Fibroblast of pulmonary artery (primary cell): Measurements from ENCODE around the gene DDT.
"Not testable (repeated sequence)": the region's sequence is repeated elsewhere in the genome, so short reads cannot be mapped to it uniquely, and the experiment has no call there.

ENCODE experiments used
- DNase-seq: peaks from one replicate; pipeline ENCODE4 v3.0.0-alpha.2; 2010; ENCODE audit warnings: low read depth
- H3K4me3 ChIP-seq: replicated peaks from 2 replicates; pipeline ENCODE4 v1.5.1; 2011; ENCODE audit warnings: low read depth, mild to moderate bottlenecking, control low read depth, low read length, moderate library complexity
- CTCF ChIP-seq: IDR thresholded peaks from 2 replicates; pipeline ENCODE4 v1.5.1; 2011; ENCODE audit warnings: mild to moderate bottlenecking, control low read depth, low read length, inconsistent platforms; ENCODE audit errors: missing control alignments

The DDT gene

GRCh38 chr22:23974345-23974744 lies at the start of gene DDT:
Gene DDT (minus strand): TSS chr22:23974441. CDS start chr22:23974414, 27 bp downstream.
- H3K4me3 ChIP-seq, DNase-seq: not testable (repeated sequence)

- H3K4me3 ChIP-seq = no peak overlapping the region
- TF ChIP-seq CTCF = no peak
- no peak for DNase-seq
Observed at GRCh38 chr22:24023204-24023789, 49.1 kb upstream of the DDT start.

GRCh38 chr22:24021304-24021703 lies 47.1 kb upstream of the DDT start:
- H3K4me3 ChIP-seq = no peak overlapping the region
- no peak for TF ChIP-seq CTCF
- DNase-seq = no peak

GRCh38 chr22:24016156-24016555 lies 41.9 kb upstream of the DDT start:
- no peak for DNase-seq
- TF ChIP-seq CTCF = no peak

GRCh38 chr22:24011735-24012068 lies 37.5 kb upstream of the DDT start:
- DNase-seq = no peak
- H3K4me3 ChIP-seq = peak overlapping the region; percentile 93
- TF ChIP-seq CTCF = no peak

More at GRCh38 chr22:24016156-24016555, 41.9 kb upstream of the DDT start:
- no peak overlapping the region for H3K4me3 ChIP-seq

- no peak overlapping the region for H3K4me3 ChIP-seq
- DNase-seq = no peak
- no peak for TF ChIP-seq CTCF
Observed at GRCh38 chr22:24010018-24010391, 35.8 kb upstream of the DDT start.

GRCh38 chr22:24009227-24010017 lies 35.2 kb upstream of the DDT start:
- DNase-seq = no peak
- no peak for TF ChIP-seq CTCF
- H3K4me3 ChIP-seq = no peak overlapping the region
